Uterus (tissue), 4 donors: ENCODE results near the gene PAX6. TPM values are rescaled to one million over a fixed set of nuclear protein-coding genes. Genes with fewer than 3 reads are reported as not detected.

Experiments used
- DNase-seq, 2 donors: peaks; one replicate each; pipeline ENCODE4 v3.0.0-alpha.2; 2019 to 2020
- H3K27ac ChIP-seq, 2 donors: fragments of 200-600 bp; sonication (generic); 1 replicate in 1 of 2; 2 replicates in 1 of 2; pipeline ENCODE4 v1.5.1; 2016 to 2018
- H3K27me3 ChIP-seq, 2 donors: fragments of 200-600 bp; sonication (generic); one replicate each; pipeline ENCODE4 v1.5.1; 2018 to 2019; ENCODE audit warnings: control low read depth in 1 of 2
- H3K36me3 ChIP-seq, 2 donors: fragments of 200-600 bp; sonication (generic); one replicate each; pipeline ENCODE4 v1.5.1; 2019; ENCODE audit warnings: control low read depth in 1 of 2
- H3K4me1 ChIP-seq, 2 donors: fragments of 200-600 bp; sonication (generic); one replicate each; pipeline ENCODE4 v1.5.1; 2018 to 2019; ENCODE audit warnings: control low read depth in 1 of 2
- H3K4me3 ChIP-seq, 2 donors: fragments of 200-600 bp; sonication (generic); 1 replicate in 1 of 2; 2 replicates in 1 of 2; pipeline ENCODE4 v1.5.1; 2018 to 2019; ENCODE audit warnings: mild to moderate bottlenecking in 1 of 2
- H3K9me3 ChIP-seq, 2 donors: fragments of 200-600 bp; sonication (generic); one replicate each; pipeline ENCODE4 v1.5.1; 2019; ENCODE audit warnings: control low read depth in 1 of 2
- CTCF ChIP-seq, 4 experiments: fragments of 200-600 bp in 2 of 4; fragments of 450-650 bp in 2 of 4; sonication (generic) in 2 of 4; IDR thresholded peaks; one replicate each; pipeline ENCODE4 v1.5.1; 2016 to 2019; ENCODE audit warnings: antibody characterized with exemption in 4 of 4, mild to moderate bottlenecking in 2 of 4, moderate library complexity in 1 of 4
- POLR2A ChIP-seq, 2 donors: fragments of 450-650 bp; IDR thresholded peaks; one replicate each; pipeline ENCODE4 v1.6.1; 2016; ENCODE audit warnings: antibody characterized with exemption in 2 of 2, mild to moderate bottlenecking in 1 of 2, moderate library complexity in 1 of 2
- intact Hi-C: fragments of 100-400 bp; cut with DNase I; formaldehyde crosslinking; loops from one replicate; pipeline ENCODE4 v1.15.1; 2023; ENCODE audit warnings: low total_unique reads
- total RNA-seq, 4 donors: library from RNA; depleted of rRNA in 3 of 4; stranded (reverse); fragments of >200 nt in 3 of 4; gene quantifications; one replicate each; pipeline versions ENCODE4 v1.1.0 to v1.2.4, GENCODE V29; 2014 to 2023
- donor health status: DM: yes; HTN: yes; CAD: no.

PAX6 gene
- under 1 TPM in 1 of 4 donors, not detected in 3; 0.62 TPM for total RNA-seq

GRCh38 chr11:31810779-31811647 is at the start of gene PAX6:
TSS of gene PAX6 (minus strand) at chr11:31811322. CDS start at chr11:31806411, 4,911 bp downstream.
- DNase-seq: no peak
- H3K27me3 ChIP-seq: peaks cover 46 to 81% of the 10 kb centered on the region in 2 donors
- peak within 1 kb of the TSS in 1 of 2 donors; percentile 38 for H3K4me3 ChIP-seq
- TF ChIP-seq POLR2A (IDR thresholded peaks at IDR 0.05): no peak
- no peak for TF ChIP-seq CTCF (IDR thresholded peaks at IDR 0.05)
- no peak within 1 kb of the TSS for H3K27ac ChIP-seq
- no peaks in the 10 kb centered on the region for H3K36me3 ChIP-seq
- no peaks in the 10 kb centered on the region for H3K9me3 ChIP-seq
- intact Hi-C loops: no loop called here
- peaks cover 0 to 32% of the 10 kb centered on the region in 2 donors for H3K4me1 ChIP-seq

- intact Hi-C loops: no loop called here
- Histone ChIP-seq H3K27ac (no peak overlapping the region), H3K36me3 (no peaks in the 10 kb centered on the region), H3K4me1 (no peaks in the 10 kb centered on the region), H3K27me3 (no peaks in the 10 kb centered on the region), H3K4me3 (no peak overlapping the region), H3K9me3 (no peaks in the 10 kb centered on the region)
- no peak for DNase-seq
- no peak for TF ChIP-seq CTCF (IDR thresholded peaks at IDR 0.05)
- TF ChIP-seq POLR2A (IDR thresholded peaks at IDR 0.05): no peak
These were observed 49.3 kb upstream of the PAX6 start for GRCh38 chr11:31860391-31860790.

GRCh38 chr11:31856248-31856647 is 45.1 kb upstream of the PAX6 start:
- Histone ChIP-seq H3K4me1 (no peaks in the 10 kb centered on the region), H3K4me3 (no peak overlapping the region), H3K27ac (no peak overlapping the region), H3K27me3 (no peaks in the 10 kb centered on the region), H3K36me3 (no peaks in the 10 kb centered on the region), H3K9me3 (no peaks in the 10 kb centered on the region)
- TF ChIP-seq CTCF (IDR thresholded peaks at IDR 0.05) (no peak), POLR2A (IDR thresholded peaks at IDR 0.05) (no peak)
- intact Hi-C loops: no loop called here
- DNase-seq: no peak

GRCh38 chr11:31855466-31855865 is 44.3 kb upstream of the PAX6 start:
- no peaks in the 10 kb centered on the region for H3K27me3 ChIP-seq
- intact Hi-C loops: no loop called here
- TF ChIP-seq POLR2A (IDR thresholded peaks at IDR 0.05): no peak
- no peak for TF ChIP-seq CTCF (IDR thresholded peaks at IDR 0.05)
- no peaks in the 10 kb centered on the region for H3K4me1 ChIP-seq
- no peak for DNase-seq
- H3K36me3 ChIP-seq: no peaks in the 10 kb centered on the region
- H3K9me3 ChIP-seq: no peaks in the 10 kb centered on the region
- no peak overlapping the region for H3K27ac ChIP-seq
- no peak overlapping the region for H3K4me3 ChIP-seq

GRCh38 chr11:31850365-31850764 is 39.2 kb upstream of the PAX6 start:
- TF ChIP-seq POLR2A (IDR thresholded peaks at IDR 0.05) (no peak), CTCF (IDR thresholded peaks at IDR 0.05) (no peak)
- intact Hi-C loops: no loop called here

More at GRCh38 chr11:31850365-31850764, 39.2 kb upstream of the PAX6 start:
- H3K27me3 ChIP-seq: no peaks in the 10 kb centered on the region
- H3K27ac ChIP-seq: no peak overlapping the region
- DNase-seq: no peak
- H3K9me3 ChIP-seq: no peaks in the 10 kb centered on the region
- H3K36me3 ChIP-seq: no peaks in the 10 kb centered on the region
- no peaks in the 10 kb centered on the region for H3K4me1 ChIP-seq
- no peak overlapping the region for H3K4me3 ChIP-seq
